Retinal pigment epithelial cell (primary cell): ENCODE measurements around the gene CDC42BPB.

Source experiments
- DNase-seq: peaks from one replicate; pipeline ENCODE4 v3.0.0-alpha.2; 2010; ENCODE audit warnings: low read depth
- H3K4me3 ChIP-seq: 2 replicates; pipeline ENCODE4 v1.5.1; 2011; ENCODE audit warnings: mild to moderate bottlenecking, low read length, control low read depth, moderate library complexity
- CTCF ChIP-seq: conservative IDR thresholded peaks from 2 replicates; pipeline ENCODE4 v1.5.1; 2011; ENCODE audit warnings: low read depth, low read length, control low read depth, inconsistent platforms

CDC42BPB gene

GRCh38 chr14:102883554-102883953, 173.8 kb downstream of the CDC42BPB start:
- no peak for DNase-seq
- TF ChIP-seq CTCF, result no peak
- H3K4me3 ChIP-seq, result no peak overlapping the region

GRCh38 chr14:102883089-102883541, 174.2 kb downstream of the CDC42BPB start:
- no peak overlapping the region for H3K4me3 ChIP-seq
- TF ChIP-seq CTCF, result no peak
- no peak for DNase-seq
